Liver (tissue), 9 donors: ENCODE measurements around the gene WDR46. TPM values are rescaled to one million over a fixed set of nuclear protein-coding genes. Genes with fewer than 3 reads are reported as not detected.

Experiments
- DNase-seq: peaks from one replicate; pipeline ENCODE4 v3.0.0-alpha.2; 2017; ENCODE audit warnings: low spot score
- H3K27ac ChIP-seq, 2 donors: one replicate each; pipeline ENCODE4 v1.7.0; 2013; ENCODE audit warnings: inconsistent platforms in 2 of 2, low read length in 2 of 2, control low read depth in 1 of 2, low read depth in 1 of 2, mild to moderate bottlenecking in 1 of 2
- H3K27me3 ChIP-seq, 4 donors: one replicate each; pipeline versions ENCODE4 v1.6.1 to v1.7.0; 2013; ENCODE audit warnings: low read length in 3 of 4, inconsistent platforms in 1 of 4, mild to moderate bottlenecking in 1 of 4, moderate library complexity in 1 of 4; ENCODE audit not compliant: control insufficient read depth in 4 of 4, insufficient read depth in 4 of 4
- H3K36me3 ChIP-seq, 4 donors: one replicate each; pipeline versions ENCODE4 v1.6.1 to v1.7.0; 2013; ENCODE audit warnings: low read length in 3 of 4, mild to moderate bottlenecking in 3 of 4, low read depth in 1 of 4, moderate library complexity in 1 of 4; ENCODE audit not compliant: control insufficient read depth in 4 of 4, insufficient read depth in 3 of 4
- H3K4me1 ChIP-seq, 4 donors: one replicate each; pipeline versions ENCODE4 v1.6.1 to v1.7.0; 2013; ENCODE audit warnings: low read length in 3 of 4, mild to moderate bottlenecking in 3 of 4, moderate library complexity in 1 of 4; ENCODE audit not compliant: control insufficient read depth in 4 of 4, insufficient read depth in 4 of 4
- H3K4me3 ChIP-seq, 3 donors: one replicate each; pipeline versions ENCODE4 v1.6.1 to v1.7.0; 2013; ENCODE audit warnings: low read length in 3 of 3, control low read depth in 1 of 3, low read depth in 1 of 3, mild to moderate bottlenecking in 1 of 3
- H3K9ac ChIP-seq, 2 donors: one replicate each; pipeline ENCODE4 v1.7.0; 2013; ENCODE audit warnings: low read length in 2 of 2, mild to moderate bottlenecking in 2 of 2, moderate library complexity in 2 of 2, control low read depth in 1 of 2, low read depth in 1 of 2
- H3K9me3 ChIP-seq, 4 donors: one replicate each; pipeline versions ENCODE4 v1.6.1 to v1.7.0; 2013; ENCODE audit warnings: low read length in 3 of 4; ENCODE audit not compliant: control insufficient read depth in 4 of 4
- EGR1 ChIP-seq, 2 donors: IDR thresholded peaks; 2 replicates each; pipeline ENCODE4 v1.6.1; 2016 to 2018; ENCODE audit warnings: antibody characterized with exemption in 2 of 2, low read depth in 2 of 2
- FOXA1 ChIP-seq: IDR thresholded peaks from 2 replicates; pipeline ENCODE4 v1.6.1; 2016; ENCODE audit warnings: antibody characterized with exemption
- FOXA2 ChIP-seq: IDR thresholded peaks from 2 replicates; pipeline ENCODE4 v1.6.1; 2016; ENCODE audit warnings: antibody characterized with exemption
- GABPA ChIP-seq, 2 donors: IDR thresholded peaks in 1 of 2; conservative IDR thresholded peaks in 1 of 2; 2 replicates each; pipeline ENCODE4 v1.6.1; 2016; ENCODE audit warnings: antibody characterized with exemption in 2 of 2, mild to moderate bottlenecking in 1 of 2, moderate library complexity in 1 of 2
- HNF4A ChIP-seq, 2 donors: conservative IDR thresholded peaks; 2 replicates each; pipeline ENCODE4 v1.6.1; 2016; ENCODE audit warnings: antibody characterized with exemption in 2 of 2, mild to moderate bottlenecking in 2 of 2
- HNF4G ChIP-seq: IDR thresholded peaks from 2 replicates; pipeline ENCODE4 v1.6.1; 2016; ENCODE audit warnings: antibody characterized with exemption
- JUND ChIP-seq, 2 donors: IDR thresholded peaks; 2 replicates each; pipeline ENCODE4 v1.6.1; 2016; ENCODE audit warnings: antibody characterized with exemption in 2 of 2
- MAX ChIP-seq: IDR thresholded peaks from 2 replicates; pipeline ENCODE4 v1.6.1; 2016; ENCODE audit warnings: antibody characterized with exemption
- NR2F2 ChIP-seq: IDR thresholded peaks from 2 replicates; pipeline ENCODE4 v1.6.1; 2016; ENCODE audit warnings: antibody characterized with exemption
- RAD21 ChIP-seq, 2 donors: IDR thresholded peaks; 2 replicates each; pipeline ENCODE4 v1.6.1; 2016; ENCODE audit warnings: antibody characterized with exemption in 2 of 2, mild to moderate bottlenecking in 2 of 2
- REST ChIP-seq: IDR thresholded peaks from 2 replicates; pipeline ENCODE4 v1.6.1; 2016; ENCODE audit warnings: antibody characterized with exemption, mild to moderate bottlenecking
- RXRA ChIP-seq, 2 donors: IDR thresholded peaks; 2 replicates each; pipeline ENCODE4 v1.6.1; 2017 to 2018; ENCODE audit warnings: antibody characterized with exemption in 2 of 2, mild to moderate bottlenecking in 1 of 2
- SP1 ChIP-seq: IDR thresholded peaks from 2 replicates; pipeline ENCODE4 v1.6.1; 2018; ENCODE audit warnings: antibody characterized with exemption, mild to moderate bottlenecking
- TAF1 ChIP-seq: conservative IDR thresholded peaks from 2 replicates; pipeline ENCODE4 v1.6.1; 2016; ENCODE audit warnings: antibody characterized with exemption, mild to moderate bottlenecking
- YY1 ChIP-seq: IDR thresholded peaks from 2 replicates; pipeline ENCODE4 v1.6.1; 2016; ENCODE audit warnings: antibody characterized with exemption, mild to moderate bottlenecking
- ZBTB33 ChIP-seq: IDR thresholded peaks from 2 replicates; pipeline ENCODE4 v1.6.1; 2016; ENCODE audit warnings: antibody characterized with exemption
- WGBS: extraction: QIAGEN DNeasy Blood & Tissue Kit; methylation state at CpG from one replicate; pipeline ENCODE4 v1.1.7; 2013; 5-methylcytosine and 5-hydroxymethylcytosine counted together
- polyA plus RNA-seq, 2 donors: library from polyadenylated mRNA; stranded (reverse) in 1 of 2; unstranded in 1 of 2; fragments of 200-250 nt in 1 of 2; fragments of >200 nt in 1 of 2; fragmentation: Nextera tagmentation in 1 of 2; extraction: Ambion mirVana in 1 of 2; gene quantifications; one replicate each; pipeline versions ENCODE4 v1.2.1 to v1.2.3, GENCODE V29; 2013 to 2015
- total RNA-seq, 2 donors: library from RNA; depleted of rRNA; stranded (reverse); fragments of >200 nt; gene quantifications; one replicate each; pipeline ENCODE4 v1.2.3, GENCODE V29; 2014
- TF ChIP-seq, protein P1 (sequence below): IDR thresholded peaks from 2 replicates; pipeline ENCODE4 v1.6.1; 2016; ENCODE audit warnings: antibody characterized with exemption
- TF ChIP-seq, protein P2 (sequence below): fragments of 150-350 bp; IDR thresholded peaks from 2 replicates; pipeline ENCODE4 v1.5.1; 2017; ENCODE audit warnings: improper control_type of control experiment, low read depth, low read length; ENCODE audit not compliant: missing input control
- donor health status: healthy.
- donor health status: healthy.
- donor health status: healthy.
- donor health status: healthy.
- donor health status: healthy.

Gene WDR46
- total and polyA plus RNA-seq, 4 donors: 17.9 to 30.2 (median 25.7) TPM

DNA sequence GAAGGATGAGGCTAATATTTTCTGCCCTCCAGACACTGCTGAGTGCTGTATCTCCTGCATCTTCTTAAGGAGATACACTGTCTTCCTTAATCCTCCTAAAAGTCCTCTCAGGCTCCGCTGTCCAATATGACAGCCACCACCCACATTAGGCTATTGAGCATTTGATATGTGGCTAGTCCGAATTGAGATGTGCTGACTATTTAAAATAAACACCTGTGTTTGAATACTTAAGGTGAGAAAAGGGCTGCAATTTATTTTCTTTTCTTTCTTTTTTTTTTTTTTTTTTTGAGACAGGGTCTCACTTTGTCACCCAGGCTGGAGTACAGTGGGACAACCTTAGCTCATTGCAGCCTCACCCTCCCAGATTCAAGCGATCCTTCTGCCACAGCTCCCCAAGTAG lies 12.8 kb upstream of the WDR46 start:
- DNase-seq: no peak
- Histone ChIP-seq H3K9me3 (no peaks in the 10 kb centered on the region), H3K4me3 (no peak overlapping the region), H3K36me3 (peaks cover 6 to 24% (median 12%) of the 10 kb centered on the region in 4 donors), H3K27me3 (no peaks in the 10 kb centered on the region), H3K27ac (no peak overlapping the region), H3K4me1 (peaks cover 7 to 22% (median 20%) of the 10 kb centered on the region in 4 donors), H3K9ac (no peak overlapping the region)
- WGBS: 88% methylated on average over 3 of the region's 3 CpGs
- TF ChIP-seq, protein P1, sequence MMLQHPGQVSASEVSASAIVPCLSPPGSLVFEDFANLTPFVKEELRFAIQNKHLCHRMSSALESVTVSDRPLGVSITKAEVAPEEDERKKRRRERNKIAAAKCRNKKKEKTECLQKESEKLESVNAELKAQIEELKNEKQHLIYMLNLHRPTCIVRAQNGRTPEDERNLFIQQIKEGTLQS: no peak
- TF ChIP-seq RAD21 (IDR thresholded peaks at IDR 0.05): no peak

DNA sequence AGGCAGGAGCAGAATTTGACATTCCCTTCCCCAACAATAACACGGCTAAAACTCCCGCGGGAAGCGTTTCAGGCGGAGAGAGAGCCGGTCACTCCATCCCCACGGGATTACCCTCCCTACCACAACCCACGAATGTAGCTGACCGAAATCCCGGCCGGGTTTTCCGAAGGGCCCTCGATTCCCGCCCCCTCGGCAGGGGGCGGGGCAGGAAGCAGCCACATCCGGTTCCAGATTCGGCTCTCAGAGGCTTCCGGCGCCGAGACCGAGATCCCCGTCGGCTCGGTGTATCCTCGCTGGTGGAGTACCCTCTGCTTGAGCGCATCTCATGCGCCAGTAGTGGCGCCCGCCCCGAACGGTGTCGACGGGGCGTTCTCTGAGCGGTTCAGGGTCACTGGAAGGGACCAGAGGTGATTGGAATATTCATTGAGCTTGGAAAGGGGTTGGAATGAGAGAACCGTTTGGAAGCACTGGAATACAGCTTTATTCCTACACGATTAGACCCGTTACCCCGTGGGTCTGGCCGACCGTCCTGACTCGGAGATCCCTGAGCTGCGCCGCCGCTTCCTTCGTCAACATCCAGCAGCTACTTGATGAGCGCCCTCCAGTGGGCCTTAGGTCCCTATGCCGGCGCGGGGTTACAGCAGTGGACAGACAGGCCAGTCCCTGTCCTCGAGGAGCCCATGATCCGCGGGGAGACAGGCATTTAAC lies 10.4 kb upstream of the WDR46 start:
- TF ChIP-seq ZBTB33: peak; percentile 84
- TF ChIP-seq FOXA1: no peak
- peak; percentile 29 to 47 for TF ChIP-seq RXRA (IDR thresholded peaks at IDR 0.05)
- TF ChIP-seq RAD21 (IDR thresholded peaks at IDR 0.05): peak; percentile 65 to 82
- TF ChIP-seq FOXA2: peak; percentile 29
- peak; percentile 86 to 96 for TF ChIP-seq GABPA (IDR thresholded peaks at IDR 0.05 in 1 of 2, conservative IDR thresholded peaks at IDR 0.05 in 1 of 2)
- TF ChIP-seq MAX: peak; percentile 51
- peak; percentile 71 for TF ChIP-seq SP1
- TF ChIP-seq, protein P2, sequence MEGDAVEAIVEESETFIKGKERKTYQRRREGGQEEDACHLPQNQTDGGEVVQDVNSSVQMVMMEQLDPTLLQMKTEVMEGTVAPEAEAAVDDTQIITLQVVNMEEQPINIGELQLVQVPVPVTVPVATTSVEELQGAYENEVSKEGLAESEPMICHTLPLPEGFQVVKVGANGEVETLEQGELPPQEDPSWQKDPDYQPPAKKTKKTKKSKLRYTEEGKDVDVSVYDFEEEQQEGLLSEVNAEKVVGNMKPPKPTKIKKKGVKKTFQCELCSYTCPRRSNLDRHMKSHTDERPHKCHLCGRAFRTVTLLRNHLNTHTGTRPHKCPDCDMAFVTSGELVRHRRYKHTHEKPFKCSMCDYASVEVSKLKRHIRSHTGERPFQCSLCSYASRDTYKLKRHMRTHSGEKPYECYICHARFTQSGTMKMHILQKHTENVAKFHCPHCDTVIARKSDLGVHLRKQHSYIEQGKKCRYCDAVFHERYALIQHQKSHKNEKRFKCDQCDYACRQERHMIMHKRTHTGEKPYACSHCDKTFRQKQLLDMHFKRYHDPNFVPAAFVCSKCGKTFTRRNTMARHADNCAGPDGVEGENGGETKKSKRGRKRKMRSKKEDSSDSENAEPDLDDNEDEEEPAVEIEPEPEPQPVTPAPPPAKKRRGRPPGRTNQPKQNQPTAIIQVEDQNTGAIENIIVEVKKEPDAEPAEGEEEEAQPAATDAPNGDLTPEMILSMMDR: peak; percentile 64
- no peak for TF ChIP-seq TAF1
- TF ChIP-seq YY1: peak; percentile 90
- no peak for TF ChIP-seq JUND (IDR thresholded peaks at IDR 0.05)
- peak; percentile 11 to 19 for TF ChIP-seq HNF4A (conservative IDR thresholded peaks at IDR 0.05)
- peak; percentile 78 for TF ChIP-seq NR2F2
- peak; percentile 85 to 88 for TF ChIP-seq EGR1 (IDR thresholded peaks at IDR 0.05; ENCODE audit: low read depth in 2 of 2)
- peak; percentile 72 for TF ChIP-seq REST
- TF ChIP-seq HNF4G: no peak
- TF ChIP-seq, protein P1: peak; percentile 50
- WGBS: under 1% methylated on average over 54 of the region's 54 CpGs
- Histone ChIP-seq H3K27ac (peak overlapping the region; percentile 95 to 98), H3K27me3 (no peaks in the 10 kb centered on the region), H3K9ac (peak overlapping the region; percentile 82 to 91), H3K36me3 (peaks cover 5 to 23% (median 15%) of the 10 kb centered on the region in 4 donors), H3K4me1 (peaks cover 8 to 30% (median 25%) of the 10 kb centered on the region in 4 donors), H3K9me3 (no peaks in the 10 kb centered on the region), H3K4me3 (peak overlapping the region; percentile 64 to 99 (median 89))
- DNase-seq: peak; percentile 92
